Activated CD4-positive, alpha-beta T cell treated with anti-CD3 and anti-CD28 coated beads, Interleukin-2, amount 10 ng/mL, durations not matched to agents 24 days and 14 days (primary cell): ENCODE data around the gene TMEM87A. TPM values are rescaled to one million over a fixed set of nuclear protein-coding genes. Genes with fewer than 3 reads are reported as not detected.
"Not testable (repeated sequence)": the region's sequence is repeated elsewhere in the genome, so short reads cannot be mapped to it uniquely, and the experiment has no call there.

ENCODE experiments used
- DNase-seq: peaks from one replicate; pipeline ENCODE4 v3.0.0; 2022
- H3K27ac Mint-ChIP-seq: one replicate; pipeline ENCODE4 v1.8.0; 2022; ENCODE audit warnings: mild to moderate bottlenecking, mixed read lengths
- H3K27me3 Mint-ChIP-seq: one replicate; pipeline ENCODE4 v1.8.0; 2022; ENCODE audit warnings: mixed read lengths
- H3K36me3 Mint-ChIP-seq: one replicate; pipeline ENCODE4 v1.8.0; 2022; ENCODE audit warnings: low read depth, mild to moderate bottlenecking, mixed read lengths
- H3K4me1 Mint-ChIP-seq: one replicate; pipeline ENCODE4 v1.8.0; 2021; ENCODE audit warnings: mixed read lengths
- H3K4me3 Mint-ChIP-seq: one replicate; pipeline ENCODE4 v1.8.0; 2022; ENCODE audit warnings: mild to moderate bottlenecking, moderate library complexity, mixed read lengths
- H3K9me3 Mint-ChIP-seq: one replicate; pipeline ENCODE4 v1.8.0; 2021; ENCODE audit warnings: mixed read lengths
- intact Hi-C: fragments of 100-400 bp; cut with micrococcal nuclease; formaldehyde crosslinking; loops from one replicate; pipeline ENCODE4 v1.15.1; 2023
- total RNA-seq: library from RNA; stranded (reverse); gene quantifications from 2 replicates; pipeline ENCODE4 v1.2.3, GENCODE V29; 2022

The TMEM87A gene
- total RNA-seq, 1 donor from 2014 or later, result 37.1 TPM

GRCh38 chr15:42239528-42240182, 33.6 kb downstream of the TMEM87A start:
- Mint-ChIP-seq H3K27me3 (no peaks in the 10 kb centered on the region), H3K36me3 (peaks cover 55% of the 10 kb centered on the region), H3K27ac (no peak overlapping the region), H3K9me3 (no peaks in the 10 kb centered on the region), H3K4me3 (no peak overlapping the region), H3K4me1 (peaks cover 11% of the 10 kb centered on the region)
- no peak for DNase-seq
- intact Hi-C loops, result no loop called here

GRCh38 chr15:42233107-42233506, 40.1 kb downstream of the TMEM87A start:
- intact Hi-C loops, result no loop called here
- peaks cover 51% of the 10 kb centered on the region for H3K36me3 Mint-ChIP-seq
- no peaks in the 10 kb centered on the region for H3K9me3 Mint-ChIP-seq
- DNase-seq, result no peak
- H3K4me1 Mint-ChIP-seq, result no peaks in the 10 kb centered on the region
- no peaks in the 10 kb centered on the region for H3K27me3 Mint-ChIP-seq
- no peak overlapping the region for H3K4me3 Mint-ChIP-seq
- peak overlapping the region; percentile 43 for H3K27ac Mint-ChIP-seq

- no peak overlapping the region for H3K4me3 Mint-ChIP-seq
- intact Hi-C loops, result no loop called here
- H3K36me3 Mint-ChIP-seq, result peaks cover 48% of the 10 kb centered on the region
- H3K4me1 Mint-ChIP-seq, result no peaks in the 10 kb centered on the region
- H3K27ac Mint-ChIP-seq, result peak overlapping the region; percentile 43
- H3K9me3 Mint-ChIP-seq, result no peaks in the 10 kb centered on the region
- DNase-seq, result no peak
- no peaks in the 10 kb centered on the region for H3K27me3 Mint-ChIP-seq
Measured at GRCh38 chr15:42232606-42233005, 40.6 kb downstream of the TMEM87A start.

- Mint-ChIP-seq H3K27ac (no peak overlapping the region), H3K4me1 (no peaks in the 10 kb centered on the region), H3K36me3 (peaks cover 47% of the 10 kb centered on the region), H3K9me3 (no peaks in the 10 kb centered on the region), H3K4me3 (no peak overlapping the region), H3K27me3 (no peaks in the 10 kb centered on the region)
- no peak for DNase-seq
- intact Hi-C loops, result no loop called here
Measured at GRCh38 chr15:42231088-42231487, 42.1 kb downstream of the TMEM87A start.

- Mint-ChIP-seq H3K36me3 (peaks cover 46% of the 10 kb centered on the region), H3K27ac (peak overlapping the region; percentile 21)
- intact Hi-C loops, H3K4me3 Mint-ChIP-seq, H3K4me1 Mint-ChIP-seq, H3K27me3 Mint-ChIP-seq, DNase-seq, H3K9me3 Mint-ChIP-seq: not testable (repeated sequence)
Measured at GRCh38 chr15:42228981-42229380, 44.3 kb downstream of the TMEM87A start.

- Mint-ChIP-seq H3K27me3 (no peaks in the 10 kb centered on the region), H3K4me3 (no peak overlapping the region), H3K36me3 (peaks cover 51% of the 10 kb centered on the region), H3K9me3 (no peaks in the 10 kb centered on the region), H3K4me1 (no peaks in the 10 kb centered on the region), H3K27ac (no peak overlapping the region)
- intact Hi-C loops, result no loop called here
- DNase-seq, result no peak
Measured at GRCh38 chr15:42228036-42228435, 45.2 kb downstream of the TMEM87A start.

- H3K4me1 Mint-ChIP-seq, result no peaks in the 10 kb centered on the region
- intact Hi-C loops, result no loop called here
- no peak overlapping the region for H3K4me3 Mint-ChIP-seq
- no peak overlapping the region for H3K27ac Mint-ChIP-seq
- no peak for DNase-seq
- H3K27me3 Mint-ChIP-seq, result no peaks in the 10 kb centered on the region
- H3K36me3 Mint-ChIP-seq, result peaks cover 47% of the 10 kb centered on the region
- H3K9me3 Mint-ChIP-seq, result no peaks in the 10 kb centered on the region
Measured at GRCh38 chr15:42226648-42227047, 46.6 kb downstream of the TMEM87A start.

GRCh38 chr15:42220216-42220615, 53.0 kb downstream of the TMEM87A start:
- Mint-ChIP-seq H3K27ac (no peak overlapping the region), H3K4me1 (peaks cover 2% of the 10 kb centered on the region), H3K27me3 (no peaks in the 10 kb centered on the region), H3K4me3 (no peak overlapping the region), H3K36me3 (peaks cover 49% of the 10 kb centered on the region), H3K9me3 (no peaks in the 10 kb centered on the region)
- intact Hi-C loops, result no loop called here
- no peak for DNase-seq

GRCh38 chr15:42218953-42219592, 54.2 kb downstream of the TMEM87A start:
- intact Hi-C loops, result no loop called here
- Mint-ChIP-seq H3K36me3 (peaks cover 45% of the 10 kb centered on the region), H3K27ac (no peak overlapping the region), H3K27me3 (no peaks in the 10 kb centered on the region), H3K4me1 (peaks cover 7% of the 10 kb centered on the region), H3K9me3 (no peaks in the 10 kb centered on the region), H3K4me3 (no peak overlapping the region)
- no peak for DNase-seq

- Mint-ChIP-seq H3K27me3 (no peaks in the 10 kb centered on the region), H3K36me3 (peaks cover 38% of the 10 kb centered on the region), H3K4me1 (peaks cover 7% of the 10 kb centered on the region), H3K4me3 (no peak overlapping the region), H3K27ac (no peak overlapping the region), H3K9me3 (no peaks in the 10 kb centered on the region)
- no peak for DNase-seq
- intact Hi-C loops, result no loop called here
Measured at GRCh38 chr15:42217568-42217967, 55.7 kb downstream of the TMEM87A start.

GRCh38 chr15:42215913-42216829, 57.1 kb downstream of the TMEM87A start:
- Mint-ChIP-seq H3K36me3 (peaks cover 41% of the 10 kb centered on the region), H3K27ac (peak overlapping the region; percentile 16), H3K4me1 (peaks cover 7% of the 10 kb centered on the region), H3K4me3 (no peak overlapping the region), H3K27me3 (no peaks in the 10 kb centered on the region), H3K9me3 (no peaks in the 10 kb centered on the region)
- intact Hi-C loops, result no loop called here
- DNase-seq, result no peak

- peaks cover 7% of the 10 kb centered on the region for H3K4me1 Mint-ChIP-seq
- H3K9me3 Mint-ChIP-seq, result no peaks in the 10 kb centered on the region
- H3K27ac Mint-ChIP-seq, result no peak overlapping the region
- peaks cover 45% of the 10 kb centered on the region for H3K36me3 Mint-ChIP-seq
- intact Hi-C loops, result no loop called here
- H3K4me3 Mint-ChIP-seq, result no peak overlapping the region
- no peak for DNase-seq
- no peaks in the 10 kb centered on the region for H3K27me3 Mint-ChIP-seq
Measured at GRCh38 chr15:42214600-42214999, 58.6 kb downstream of the TMEM87A start.

- no peak for DNase-seq
- H3K36me3 Mint-ChIP-seq, result peaks cover 41% of the 10 kb centered on the region
- no peaks in the 10 kb centered on the region for H3K27me3 Mint-ChIP-seq
- H3K4me1 Mint-ChIP-seq, result peaks cover 9% of the 10 kb centered on the region
- no peak overlapping the region for H3K4me3 Mint-ChIP-seq
- H3K9me3 Mint-ChIP-seq, result no peaks in the 10 kb centered on the region
- no peak overlapping the region for H3K27ac Mint-ChIP-seq
- intact Hi-C loops, result no loop called here
Measured at GRCh38 chr15:42213511-42213910, 59.7 kb downstream of the TMEM87A start.

- Mint-ChIP-seq H3K27ac (no peak overlapping the region), H3K4me1 (peaks cover 26% of the 10 kb centered on the region), H3K36me3 (peaks cover 39% of the 10 kb centered on the region), H3K9me3 (no peaks in the 10 kb centered on the region), H3K27me3 (no peaks in the 10 kb centered on the region), H3K4me3 (no peak overlapping the region)
- intact Hi-C loops, result no loop called here
- DNase-seq, result no peak
Measured at GRCh38 chr15:42210696-42211095, 62.5 kb downstream of the TMEM87A start.
